ENCODE measurements around the gene FES.

DNA sequence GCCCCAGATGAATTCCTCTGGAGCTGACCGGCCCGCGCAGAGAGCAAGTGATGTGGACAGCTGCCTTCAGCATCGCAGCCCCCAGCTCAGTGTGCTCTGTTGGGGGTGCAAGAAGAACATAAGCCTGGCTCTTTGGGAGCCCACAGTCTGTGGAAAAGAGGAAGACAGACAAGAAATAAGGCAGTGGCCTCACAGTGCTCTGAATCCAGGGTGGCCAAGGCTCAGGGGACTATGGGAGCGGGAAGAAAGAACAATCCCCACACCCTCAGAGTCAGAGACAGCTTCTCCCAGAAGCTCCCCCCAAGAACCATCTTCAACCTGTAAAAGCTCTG lies 48.3 kb downstream of the FES start:
- TF ChIP-seq FOXK2 (IDR thresholded peaks at IDR 0.05) (no peak), SP1 (IDR thresholded peaks at IDR 0.05) (no peak), BHLHE40 (IDR thresholded peaks at IDR 0.05; ENCODE audit: borderline replicate concordance) (no peak), ELF4 (IDR thresholded peaks at IDR 0.05) (no peak), FOXM1 (IDR thresholded peaks at IDR 0.05; ENCODE audit: borderline replicate concordance) (no peak), HDGF (IDR thresholded peaks at IDR 0.05; ENCODE audit: borderline replicate concordance) (no peak), NFRKB (IDR thresholded peaks at IDR 0.05) (no peak), SUZ12 (IDR thresholded peaks at IDR 0.05) (no peak), TARDBP (IDR thresholded peaks at IDR 0.05) (no peak), FOXA1 (IDR thresholded peaks at IDR 0.05) (no peak)

All from HEK293T (cell line).